B cell (primary cell): ENCODE results near the gene PALLD.

Experiments
- EZH2 ChIP-seq: IDR thresholded peaks from 2 replicates; pipeline ENCODE4 v1.6.1; 2012; ENCODE audit warnings: borderline replicate concordance, low read depth, mild to moderate bottlenecking, moderate library complexity, low read length; ENCODE audit not compliant: insufficient read depth, poor library complexity, severe bottlenecking
- TF ChIP-seq, protein P1 (sequence below): fragments of 200-600 bp; IDR thresholded peaks from one replicate; pipeline ENCODE4 v1.8.0; 2022; ENCODE audit warnings: antibody characterized with exemption, mild to moderate bottlenecking

DNA sequence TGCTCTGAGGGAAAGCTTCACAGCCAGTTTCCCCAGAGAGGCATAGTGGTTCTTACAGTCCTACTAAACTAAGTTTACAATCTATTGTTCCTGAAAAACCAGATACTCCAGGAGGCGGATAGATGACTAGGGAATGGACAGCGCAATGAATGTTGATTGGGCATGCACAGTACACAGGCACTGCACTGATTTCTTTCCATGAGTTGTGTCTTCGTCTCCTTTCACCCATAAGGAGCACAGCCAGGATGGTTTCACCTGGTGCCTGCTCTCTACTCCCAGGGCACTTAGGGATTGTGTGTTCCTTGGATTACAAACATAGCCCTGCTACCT, 144.9 kb downstream of the PALLD start:
- TF ChIP-seq, protein P1, sequence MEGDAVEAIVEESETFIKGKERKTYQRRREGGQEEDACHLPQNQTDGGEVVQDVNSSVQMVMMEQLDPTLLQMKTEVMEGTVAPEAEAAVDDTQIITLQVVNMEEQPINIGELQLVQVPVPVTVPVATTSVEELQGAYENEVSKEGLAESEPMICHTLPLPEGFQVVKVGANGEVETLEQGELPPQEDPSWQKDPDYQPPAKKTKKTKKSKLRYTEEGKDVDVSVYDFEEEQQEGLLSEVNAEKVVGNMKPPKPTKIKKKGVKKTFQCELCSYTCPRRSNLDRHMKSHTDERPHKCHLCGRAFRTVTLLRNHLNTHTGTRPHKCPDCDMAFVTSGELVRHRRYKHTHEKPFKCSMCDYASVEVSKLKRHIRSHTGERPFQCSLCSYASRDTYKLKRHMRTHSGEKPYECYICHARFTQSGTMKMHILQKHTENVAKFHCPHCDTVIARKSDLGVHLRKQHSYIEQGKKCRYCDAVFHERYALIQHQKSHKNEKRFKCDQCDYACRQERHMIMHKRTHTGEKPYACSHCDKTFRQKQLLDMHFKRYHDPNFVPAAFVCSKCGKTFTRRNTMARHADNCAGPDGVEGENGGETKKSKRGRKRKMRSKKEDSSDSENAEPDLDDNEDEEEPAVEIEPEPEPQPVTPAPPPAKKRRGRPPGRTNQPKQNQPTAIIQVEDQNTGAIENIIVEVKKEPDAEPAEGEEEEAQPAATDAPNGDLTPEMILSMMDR: no peak
- TF ChIP-seq EZH2: no peak
